PFSK-1 (cell line): ENCODE measurements around the gene ANKMY1.

Source experiments
- FOXP2 ChIP-seq: optimal IDR thresholded peaks from 2 replicates; pipeline ENCODE3; 2011; ENCODE audit warnings: borderline replicate concordance, control low read depth, inconsistent platforms; ENCODE audit not compliant: insufficient read depth; ENCODE audit errors: extremely low read length, extremely low read depth
- POLR2AphosphoS5 ChIP-seq: IDR thresholded peaks from 2 replicates; pipeline ENCODE4 v1.6.1; 2012; ENCODE audit warnings: low read depth, mild to moderate bottlenecking, control low read depth, low read length, moderate library complexity
- REST ChIP-seq, 2 experiments: IDR thresholded peaks; 2 replicates each; pipeline versions ENCODE4 v1.6.1 to v1.8.0; 2011 to 2012; ENCODE audit warnings: low read depth in 2 of 2, low read length in 2 of 2, control low read depth in 1 of 2, inconsistent platforms in 1 of 2, mild to moderate bottlenecking in 1 of 2, moderate library complexity in 1 of 2; ENCODE audit not compliant: insufficient read depth in 1 of 2
- SIN3A ChIP-seq: IDR thresholded peaks from 2 replicates; pipeline ENCODE4 v1.6.1; 2012; ENCODE audit warnings: mild to moderate bottlenecking, low read length, moderate library complexity, borderline replicate concordance; ENCODE audit not compliant: insufficient read depth
- TAF1 ChIP-seq: IDR thresholded peaks from 2 replicates; pipeline ENCODE4 v1.6.1; 2012; ENCODE audit warnings: low read length, control low read depth, borderline replicate concordance; ENCODE audit not compliant: insufficient read depth

GRCh38 chr2:240447934-240448333 is 109.9 kb downstream of the ANKMY1 start:
- TF ChIP-seq POLR2AphosphoS5 (no peak), REST (IDR thresholded peaks at IDR 0.05; ENCODE audit: insufficient read depth in 1 of 2, low read depth in 2 of 2, low read length in 2 of 2) (no peak), TAF1 (no peak), FOXP2 (no peak), SIN3A (no peak)
